ENCODE results near the gene DUXB. TPM values are rescaled to one million over a fixed set of nuclear protein-coding genes. Genes with fewer than 3 reads are reported as not detected.

DUXB gene
- total RNA-seq, 1 experiment from 2014 or later = not detected

DNA sequence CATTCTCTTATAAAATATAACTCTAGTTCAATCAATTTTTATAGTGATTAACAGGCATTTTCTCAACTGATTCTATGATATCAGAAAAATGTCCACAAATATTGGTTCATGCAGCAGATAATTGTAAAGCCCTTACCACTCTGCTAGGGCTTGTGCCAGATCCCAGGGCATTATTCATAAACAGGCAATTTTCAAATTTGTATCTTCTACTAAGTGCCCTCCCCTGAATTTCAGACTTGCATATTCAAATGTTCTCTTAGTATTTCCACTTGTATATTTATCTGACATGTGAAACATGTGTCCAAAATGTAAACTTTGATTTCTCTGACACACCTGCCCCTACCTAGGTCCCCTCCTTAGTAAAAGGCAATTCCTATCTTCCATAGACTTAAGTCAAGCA is 33.8 kb downstream of the DUXB start:
- Mint-ChIP-seq H3K4me1 (ENCODE audit: low read depth, unreplicated experiment) (no peaks in the 10 kb centered on the region), H3K27me3 (ENCODE audit: insufficient read depth, unreplicated experiment) (no peaks in the 10 kb centered on the region), H3K9me3 (ENCODE audit: unreplicated experiment) (no peaks in the 10 kb centered on the region), H3K36me3 (ENCODE audit: insufficient read depth, unreplicated experiment) (no peaks in the 10 kb centered on the region), H3K27ac (ENCODE audit: unreplicated experiment) (no peak overlapping the region), H3K4me3 (ENCODE audit: unreplicated experiment) (no peak overlapping the region)
- Histone ChIP-seq H3K9me3 (no peaks in the 10 kb centered on the region), H3K36me3 (ENCODE audit: control insufficient read depth, insufficient read depth, low read length) (no peaks in the 10 kb centered on the region), H3K4me3 (ENCODE audit: low read depth, low read length) (no peak overlapping the region), H3K27me3 (replicated peaks; ENCODE audit: control insufficient read depth, insufficient read depth, low read length) (no peaks in the 10 kb centered on the region), H3K4me1 (no peaks in the 10 kb centered on the region)
- no peak for DNase-seq
- TF ChIP-seq, protein P1, sequence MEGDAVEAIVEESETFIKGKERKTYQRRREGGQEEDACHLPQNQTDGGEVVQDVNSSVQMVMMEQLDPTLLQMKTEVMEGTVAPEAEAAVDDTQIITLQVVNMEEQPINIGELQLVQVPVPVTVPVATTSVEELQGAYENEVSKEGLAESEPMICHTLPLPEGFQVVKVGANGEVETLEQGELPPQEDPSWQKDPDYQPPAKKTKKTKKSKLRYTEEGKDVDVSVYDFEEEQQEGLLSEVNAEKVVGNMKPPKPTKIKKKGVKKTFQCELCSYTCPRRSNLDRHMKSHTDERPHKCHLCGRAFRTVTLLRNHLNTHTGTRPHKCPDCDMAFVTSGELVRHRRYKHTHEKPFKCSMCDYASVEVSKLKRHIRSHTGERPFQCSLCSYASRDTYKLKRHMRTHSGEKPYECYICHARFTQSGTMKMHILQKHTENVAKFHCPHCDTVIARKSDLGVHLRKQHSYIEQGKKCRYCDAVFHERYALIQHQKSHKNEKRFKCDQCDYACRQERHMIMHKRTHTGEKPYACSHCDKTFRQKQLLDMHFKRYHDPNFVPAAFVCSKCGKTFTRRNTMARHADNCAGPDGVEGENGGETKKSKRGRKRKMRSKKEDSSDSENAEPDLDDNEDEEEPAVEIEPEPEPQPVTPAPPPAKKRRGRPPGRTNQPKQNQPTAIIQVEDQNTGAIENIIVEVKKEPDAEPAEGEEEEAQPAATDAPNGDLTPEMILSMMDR (IDR thresholded peaks at IDR 0.05; ENCODE audit: insufficient read depth in 1 of 2, low read depth in 1 of 2, low read length in 1 of 2, severe bottlenecking in 1 of 2, unreplicated experiment in 1 of 2) = no peak
- no TSS peak for BruUV-seq (replicated peaks)
- ChIA-PET POLR2A (no interaction called here), CTCF (no interaction called here)
- intact Hi-C loops (cut with micrococcal nuclease; ENCODE audit: unreplicated experiment) = no loop called here

DNA sequence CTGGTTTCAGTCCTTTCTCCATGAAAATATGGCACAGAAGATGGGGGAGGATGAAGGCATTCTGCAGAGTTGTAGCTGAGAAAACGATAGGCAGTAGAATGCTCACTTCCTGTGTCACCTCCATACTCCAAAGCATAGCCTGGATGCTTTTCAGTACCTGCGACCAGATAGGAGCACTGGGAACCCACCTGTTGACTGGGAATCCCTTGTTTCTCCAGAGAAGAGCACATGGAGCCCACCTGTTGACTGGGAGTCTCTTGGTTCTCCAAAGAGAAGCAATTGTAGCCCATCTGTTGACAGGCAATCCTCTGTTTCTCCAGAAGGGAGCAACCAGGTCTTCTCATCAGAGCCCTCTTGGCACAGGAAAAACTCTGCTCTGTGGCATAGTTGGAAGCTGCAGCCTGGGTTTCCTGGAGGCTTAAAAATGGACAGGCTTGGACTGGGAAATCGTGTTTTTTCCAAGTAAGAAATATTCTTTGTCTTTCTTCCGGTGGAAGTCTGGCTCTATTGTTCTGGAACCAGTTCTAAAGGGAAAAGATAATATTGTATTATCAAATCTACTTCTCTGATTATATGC is 40.4 kb downstream of the DUXB start:
- no peak overlapping the region for H3K4me3 Mint-ChIP-seq (ENCODE audit: unreplicated experiment)
- H3K9me3 Mint-ChIP-seq (ENCODE audit: unreplicated experiment) = no peaks in the 10 kb centered on the region
- Histone ChIP-seq H3K27me3 (replicated peaks; ENCODE audit: control insufficient read depth, insufficient read depth, low read length) (no peaks in the 10 kb centered on the region), H3K4me1 (no peaks in the 10 kb centered on the region), H3K4me3 (ENCODE audit: low read depth, low read length) (no peak overlapping the region), H3K9me3 (peaks cover 4% of the 10 kb centered on the region; the same call in 1 of the 2 replicates), H3K36me3 (ENCODE audit: control insufficient read depth, insufficient read depth, low read length) (peaks cover 3% of the 10 kb centered on the region)
- H3K27me3 Mint-ChIP-seq (ENCODE audit: insufficient read depth, unreplicated experiment) = no peaks in the 10 kb centered on the region
- CTCF ChIA-PET = interaction anchor here (1.3 kb wide), 1 partner anchor 103 kb away, joined by 3 read pairs; no protein-coding TSS in a partner anchor
- POLR2A ChIA-PET = no interaction called here
- no peak overlapping the region for H3K27ac Mint-ChIP-seq (ENCODE audit: unreplicated experiment)
- no peak for DNase-seq
- intact Hi-C loops (cut with micrococcal nuclease; ENCODE audit: unreplicated experiment) = no loop called here
- BruUV-seq (replicated peaks) = no TSS peak
- no peaks in the 10 kb centered on the region for H3K4me1 Mint-ChIP-seq (ENCODE audit: low read depth, unreplicated experiment)
- H3K36me3 Mint-ChIP-seq (ENCODE audit: insufficient read depth, unreplicated experiment) = peaks cover 23% of the 10 kb centered on the region
- TF ChIP-seq, protein P1 (IDR thresholded peaks at IDR 0.05; ENCODE audit: insufficient read depth in 1 of 2, low read depth in 1 of 2, low read length in 1 of 2, severe bottlenecking in 1 of 2, unreplicated experiment in 1 of 2) = no peak

DNA sequence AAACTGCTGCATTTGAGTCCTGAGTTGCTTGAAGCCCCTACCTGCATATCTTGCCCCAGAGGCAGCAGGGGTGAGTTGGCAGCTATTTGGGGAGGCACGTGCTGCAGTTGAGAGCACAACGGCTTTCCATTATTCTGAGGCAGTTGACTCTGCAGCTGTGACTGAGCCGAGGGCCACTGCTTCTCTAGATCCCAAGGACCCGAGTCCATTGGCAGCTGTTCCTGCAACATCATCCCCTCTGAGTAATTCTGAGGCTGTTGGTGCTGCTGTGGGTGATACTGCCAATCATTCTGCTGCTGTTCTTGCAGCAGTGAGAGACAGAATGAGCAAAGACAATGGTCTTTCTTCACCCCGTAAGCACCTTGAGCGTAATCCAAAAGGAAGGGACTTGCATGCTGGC is 40.9 kb downstream of the DUXB start:
- intact Hi-C loops (cut with micrococcal nuclease; ENCODE audit: unreplicated experiment) = no loop called here
- no peak for DNase-seq
- Mint-ChIP-seq H3K36me3 (ENCODE audit: insufficient read depth, unreplicated experiment) (peaks cover 24% of the 10 kb centered on the region), H3K9me3 (ENCODE audit: unreplicated experiment) (no peaks in the 10 kb centered on the region), H3K27me3 (ENCODE audit: insufficient read depth, unreplicated experiment) (no peaks in the 10 kb centered on the region), H3K27ac (ENCODE audit: unreplicated experiment) (no peak overlapping the region), H3K4me3 (ENCODE audit: unreplicated experiment) (no peak overlapping the region), H3K4me1 (ENCODE audit: low read depth, unreplicated experiment) (no peaks in the 10 kb centered on the region)
- Histone ChIP-seq H3K27me3 (replicated peaks; ENCODE audit: control insufficient read depth, insufficient read depth, low read length) (no peaks in the 10 kb centered on the region), H3K4me1 (no peaks in the 10 kb centered on the region), H3K36me3 (ENCODE audit: control insufficient read depth, insufficient read depth, low read length) (peaks cover 3% of the 10 kb centered on the region), H3K9me3 (peaks cover 4% of the 10 kb centered on the region; the same call in 1 of the 2 replicates), H3K4me3 (ENCODE audit: low read depth, low read length) (no peak overlapping the region)
- CTCF ChIA-PET = interaction anchor here (0.6 to 1.3 kb wide), 2 partner anchors 48 to 104 kb away, joined by 3 read pairs; no protein-coding TSS in a partner anchor
- TF ChIP-seq, protein P1 (IDR thresholded peaks at IDR 0.05; ENCODE audit: insufficient read depth in 1 of 2, low read depth in 1 of 2, low read length in 1 of 2, severe bottlenecking in 1 of 2, unreplicated experiment in 1 of 2) = no peak
- BruUV-seq (replicated peaks) = no TSS peak
- POLR2A ChIA-PET = no interaction called here
